H1 (cell line): ENCODE data around the gene XPNPEP2.

ENCODE experiments used
- CEBPB ChIP-seq: IDR thresholded peaks from 2 replicates; pipeline ENCODE4 v1.6.1; 2012; ENCODE audit warnings: low read depth, low read length
- HDAC6 ChIP-seq: IDR thresholded peaks from one replicate; pipeline ENCODE4 v1.7.1; 2012; ENCODE audit warnings: low read depth, mild to moderate bottlenecking, inconsistent platforms, low read length, moderate library complexity
- POLR2AphosphoS5 ChIP-seq: IDR thresholded peaks from 2 replicates; pipeline ENCODE4 v1.6.1; 2011; ENCODE audit warnings: low read depth, low read length
- RBBP5 ChIP-seq: IDR thresholded peaks from 2 replicates; pipeline ENCODE4 v1.7.1; 2012; ENCODE audit warnings: low read depth, mild to moderate bottlenecking, inconsistent platforms, low read length, moderate library complexity, borderline replicate concordance
- SIN3A ChIP-seq, 2 experiments: IDR thresholded peaks in 1 of 2; conservative IDR thresholded peaks in 1 of 2; 2 replicates each; pipeline ENCODE4 v1.6.1; 2011 to 2012; ENCODE audit warnings: low read length in 2 of 2, improper control_type of control experiment in 1 of 2, low read depth in 1 of 2, mild to moderate bottlenecking in 1 of 2
- SUZ12 ChIP-seq: fragments of 200-600 bp; sonication (generic); IDR thresholded peaks from 2 replicates; pipeline ENCODE4 v1.6.1; 2012; ENCODE audit warnings: mild to moderate bottlenecking, inconsistent platforms, low read length, moderate library complexity, mixed read lengths
- TF ChIP-seq, protein P1 (sequence below): fragments of 300-600 bp; sonication (generic); IDR thresholded peaks from 2 replicates; pipeline ENCODE4 v1.7.1; 2012; ENCODE audit warnings: low read length, moderate library complexity, mild to moderate bottlenecking, inconsistent platforms; ENCODE audit not compliant: insufficient replicate concordance

DNA sequence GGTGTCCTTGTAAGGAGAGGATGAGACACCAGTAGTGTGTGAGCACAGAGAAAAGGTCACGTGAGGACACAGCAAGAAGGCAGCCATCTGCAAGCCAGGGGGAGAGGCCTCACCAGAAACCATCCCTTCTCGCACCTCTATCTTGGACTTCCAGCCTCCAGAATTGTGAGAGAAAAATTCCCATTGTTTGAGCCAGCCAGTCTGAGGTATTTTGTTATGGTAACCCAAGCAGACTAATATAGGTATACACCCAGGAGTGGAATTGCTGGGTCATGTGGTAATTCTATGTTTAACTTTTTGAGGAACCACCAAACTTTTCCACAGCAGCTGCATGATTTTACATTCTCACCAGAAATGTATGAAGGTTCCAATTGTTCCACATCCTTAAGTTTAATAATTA, 79.3 kb downstream of the XPNPEP2 start:
- no peak for TF ChIP-seq HDAC6
- TF ChIP-seq SUZ12, result no peak
- TF ChIP-seq, protein P1, sequence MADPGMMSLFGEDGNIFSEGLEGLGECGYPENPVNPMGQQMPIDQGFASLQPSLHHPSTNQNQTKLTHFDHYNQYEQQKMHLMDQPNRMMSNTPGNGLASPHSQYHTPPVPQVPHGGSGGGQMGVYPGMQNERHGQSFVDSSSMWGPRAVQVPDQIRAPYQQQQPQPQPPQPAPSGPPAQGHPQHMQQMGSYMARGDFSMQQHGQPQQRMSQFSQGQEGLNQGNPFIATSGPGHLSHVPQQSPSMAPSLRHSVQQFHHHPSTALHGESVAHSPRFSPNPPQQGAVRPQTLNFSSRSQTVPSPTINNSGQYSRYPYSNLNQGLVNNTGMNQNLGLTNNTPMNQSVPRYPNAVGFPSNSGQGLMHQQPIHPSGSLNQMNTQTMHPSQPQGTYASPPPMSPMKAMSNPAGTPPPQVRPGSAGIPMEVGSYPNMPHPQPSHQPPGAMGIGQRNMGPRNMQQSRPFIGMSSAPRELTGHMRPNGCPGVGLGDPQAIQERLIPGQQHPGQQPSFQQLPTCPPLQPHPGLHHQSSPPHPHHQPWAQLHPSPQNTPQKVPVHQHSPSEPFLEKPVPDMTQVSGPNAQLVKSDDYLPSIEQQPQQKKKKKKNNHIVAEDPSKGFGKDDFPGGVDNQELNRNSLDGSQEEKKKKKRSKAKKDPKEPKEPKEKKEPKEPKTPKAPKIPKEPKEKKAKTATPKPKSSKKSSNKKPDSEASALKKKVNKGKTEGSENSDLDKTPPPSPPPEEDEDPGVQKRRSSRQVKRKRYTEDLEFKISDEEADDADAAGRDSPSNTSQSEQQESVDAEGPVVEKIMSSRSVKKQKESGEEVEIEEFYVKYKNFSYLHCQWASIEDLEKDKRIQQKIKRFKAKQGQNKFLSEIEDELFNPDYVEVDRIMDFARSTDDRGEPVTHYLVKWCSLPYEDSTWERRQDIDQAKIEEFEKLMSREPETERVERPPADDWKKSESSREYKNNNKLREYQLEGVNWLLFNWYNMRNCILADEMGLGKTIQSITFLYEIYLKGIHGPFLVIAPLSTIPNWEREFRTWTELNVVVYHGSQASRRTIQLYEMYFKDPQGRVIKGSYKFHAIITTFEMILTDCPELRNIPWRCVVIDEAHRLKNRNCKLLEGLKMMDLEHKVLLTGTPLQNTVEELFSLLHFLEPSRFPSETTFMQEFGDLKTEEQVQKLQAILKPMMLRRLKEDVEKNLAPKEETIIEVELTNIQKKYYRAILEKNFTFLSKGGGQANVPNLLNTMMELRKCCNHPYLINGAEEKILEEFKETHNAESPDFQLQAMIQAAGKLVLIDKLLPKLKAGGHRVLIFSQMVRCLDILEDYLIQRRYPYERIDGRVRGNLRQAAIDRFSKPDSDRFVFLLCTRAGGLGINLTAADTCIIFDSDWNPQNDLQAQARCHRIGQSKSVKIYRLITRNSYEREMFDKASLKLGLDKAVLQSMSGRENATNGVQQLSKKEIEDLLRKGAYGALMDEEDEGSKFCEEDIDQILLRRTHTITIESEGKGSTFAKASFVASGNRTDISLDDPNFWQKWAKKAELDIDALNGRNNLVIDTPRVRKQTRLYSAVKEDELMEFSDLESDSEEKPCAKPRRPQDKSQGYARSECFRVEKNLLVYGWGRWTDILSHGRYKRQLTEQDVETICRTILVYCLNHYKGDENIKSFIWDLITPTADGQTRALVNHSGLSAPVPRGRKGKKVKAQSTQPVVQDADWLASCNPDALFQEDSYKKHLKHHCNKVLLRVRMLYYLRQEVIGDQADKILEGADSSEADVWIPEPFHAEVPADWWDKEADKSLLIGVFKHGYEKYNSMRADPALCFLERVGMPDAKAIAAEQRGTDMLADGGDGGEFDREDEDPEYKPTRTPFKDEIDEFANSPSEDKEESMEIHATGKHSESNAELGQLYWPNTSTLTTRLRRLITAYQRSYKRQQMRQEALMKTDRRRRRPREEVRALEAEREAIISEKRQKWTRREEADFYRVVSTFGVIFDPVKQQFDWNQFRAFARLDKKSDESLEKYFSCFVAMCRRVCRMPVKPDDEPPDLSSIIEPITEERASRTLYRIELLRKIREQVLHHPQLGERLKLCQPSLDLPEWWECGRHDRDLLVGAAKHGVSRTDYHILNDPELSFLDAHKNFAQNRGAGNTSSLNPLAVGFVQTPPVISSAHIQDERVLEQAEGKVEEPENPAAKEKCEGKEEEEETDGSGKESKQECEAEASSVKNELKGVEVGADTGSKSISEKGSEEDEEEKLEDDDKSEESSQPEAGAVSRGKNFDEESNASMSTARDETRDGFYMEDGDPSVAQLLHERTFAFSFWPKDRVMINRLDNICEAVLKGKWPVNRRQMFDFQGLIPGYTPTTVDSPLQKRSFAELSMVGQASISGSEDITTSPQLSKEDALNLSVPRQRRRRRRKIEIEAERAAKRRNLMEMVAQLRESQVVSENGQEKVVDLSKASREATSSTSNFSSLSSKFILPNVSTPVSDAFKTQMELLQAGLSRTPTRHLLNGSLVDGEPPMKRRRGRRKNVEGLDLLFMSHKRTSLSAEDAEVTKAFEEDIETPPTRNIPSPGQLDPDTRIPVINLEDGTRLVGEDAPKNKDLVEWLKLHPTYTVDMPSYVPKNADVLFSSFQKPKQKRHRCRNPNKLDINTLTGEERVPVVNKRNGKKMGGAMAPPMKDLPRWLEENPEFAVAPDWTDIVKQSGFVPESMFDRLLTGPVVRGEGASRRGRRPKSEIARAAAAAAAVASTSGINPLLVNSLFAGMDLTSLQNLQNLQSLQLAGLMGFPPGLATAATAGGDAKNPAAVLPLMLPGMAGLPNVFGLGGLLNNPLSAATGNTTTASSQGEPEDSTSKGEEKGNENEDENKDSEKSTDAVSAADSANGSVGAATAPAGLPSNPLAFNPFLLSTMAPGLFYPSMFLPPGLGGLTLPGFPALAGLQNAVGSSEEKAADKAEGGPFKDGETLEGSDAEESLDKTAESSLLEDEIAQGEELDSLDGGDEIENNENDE, result no peak
- no peak for TF ChIP-seq POLR2AphosphoS5
- no peak for TF ChIP-seq CEBPB
- TF ChIP-seq SIN3A (conservative IDR thresholded peaks at IDR 0.05 in 1 of 2, IDR thresholded peaks at IDR 0.05 in 1 of 2; ENCODE audit: low read depth in 1 of 2, low read length in 2 of 2), result no peak
- TF ChIP-seq RBBP5, result no peak
